GM12878 (cell line): Measurements from ENCODE around the gene S1PR1. TPM values are rescaled to one million over a fixed set of nuclear protein-coding genes. Genes with fewer than 3 reads are reported as not detected.

Source experiments
- ATAC-seq: fragments of 200-7000 bp; cut with Tn5 transposase; 3 replicates; pipeline ENCODE4 v1.9.1; 2020; ENCODE audit warnings: mild to moderate bottlenecking, moderate library complexity
- BruUV-seq: library from RNA; stranded (reverse); fragments of 400-500 nt; replicated peaks from 2 replicates; lab custom pipeline; 2021; lab: Mats Ljungman, UMichigan
- CTCF ChIA-PET: fragments of 300-600 bp; sonication (Branson Sonifier 250); formaldehyde crosslinking; extraction: SDS; loops from one replicate; lab custom pipeline; 2021; ENCODE audit warnings: inconsistent platforms; lab: Yijun Ruan, JAX
- POLR2A ChIA-PET: fragments of 350-600 bp; formaldehyde crosslinking; extraction: SDS; loops from one replicate; lab custom pipeline; 2021; ENCODE audit warnings: inconsistent platforms; lab: Charles Lee
- RAD21 ChIA-PET: fragments of 300-600 bp; sonication (Branson Sonifier 250); formaldehyde crosslinking; loops from one replicate; lab custom pipeline; 2023; ENCODE audit warnings: antibody characterized with exemption; ENCODE audit not compliant: unreplicated experiment; lab: Charles Lee
- SMC1A ChIA-PET: fragments of 300-600 bp; sonication (Branson Sonifier 250); formaldehyde crosslinking; loops from one replicate; lab custom pipeline; 2023; ENCODE audit not compliant: unreplicated experiment, uncharacterized antibody; lab: Charles Lee
- DNase-seq: peaks from one replicate; pipeline ENCODE4 v3.0.0-alpha.2; 2011; ENCODE audit warnings: low read depth, low spot score
- FAIRE-seq: peaks from 3 replicates; lab custom pipeline; 2011; peaks lifted over from hg19 to GRCh38; lab: Jason Lieb, UNC
- H2AFZ ChIP-seq: 2 replicates; pipeline ENCODE4 v1.6.0; 2011; ENCODE audit warnings: low read depth, low read length, control low read depth; ENCODE audit not compliant: control insufficient read depth
- H3K27ac ChIP-seq: 2 replicates; pipeline ENCODE4 v1.5.1; 2011; ENCODE audit warnings: control low read depth; ENCODE audit not compliant: control insufficient read depth, insufficient read depth
- H3K27me3 ChIP-seq, 2 experiments: replicated peaks in 1 of 2; 2 replicates each; pipeline versions ENCODE4 v1.6.0 to v1.6.1; 2011; ENCODE audit warnings: low read length in 1 of 2; ENCODE audit not compliant: control insufficient read depth in 2 of 2, insufficient read depth in 2 of 2
- H3K36me3 ChIP-seq, 2 experiments: 2 replicates each; pipeline ENCODE4 v1.5.1; 2011; ENCODE audit warnings: low read length in 1 of 2; ENCODE audit not compliant: control insufficient read depth in 2 of 2, insufficient read depth in 2 of 2
- H3K4me1 ChIP-seq: 2 replicates; pipeline ENCODE4 v1.6.1; 2011; ENCODE audit warnings: mild to moderate bottlenecking, low read length, moderate library complexity, mixed read lengths; ENCODE audit not compliant: control insufficient read depth, insufficient read depth
- H3K4me2 ChIP-seq: 2 replicates; pipeline ENCODE4 v1.6.0; 2011; ENCODE audit warnings: control low read depth; ENCODE audit not compliant: control insufficient read depth, insufficient read depth
- H3K4me3 ChIP-seq: fragments of 200-600 bp; sonication (generic); 2 replicates; pipeline ENCODE4 v1.5.1; 2016
- H3K79me2 ChIP-seq: 2 replicates; pipeline ENCODE4 v1.6.0; 2011; ENCODE audit warnings: low read length; ENCODE audit not compliant: control insufficient read depth, insufficient read depth
- H3K9ac ChIP-seq: 2 replicates; pipeline ENCODE4 v1.8.0; 2011; ENCODE audit warnings: low read length, control low read depth, mixed read lengths; ENCODE audit not compliant: control insufficient read depth, insufficient read depth
- H3K9me3 ChIP-seq: replicated peaks from 3 replicates; pipeline ENCODE4 v1.5.1; 2011; ENCODE audit warnings: mild to moderate bottlenecking, low read length; ENCODE audit not compliant: control insufficient read depth, insufficient read depth
- H4K20me1 ChIP-seq: 2 replicates; pipeline ENCODE4 v1.6.0; 2011; ENCODE audit not compliant: control insufficient read depth, insufficient read depth
- BCL3 ChIP-seq: IDR thresholded peaks from 2 replicates; pipeline ENCODE4 v1.6.1; 2011; ENCODE audit warnings: borderline replicate concordance, low read depth, mild to moderate bottlenecking, moderate library complexity, low read length; ENCODE audit not compliant: insufficient read depth, poor library complexity, severe bottlenecking
- IKZF2 ChIP-seq, 2 experiments: fragments of 450-650 bp; IDR thresholded peaks; 2 replicates each; pipeline ENCODE4 v1.6.1; 2017; ENCODE audit warnings: mild to moderate bottlenecking in 2 of 2, moderate library complexity in 2 of 2
- MXI1 ChIP-seq: fragments of 150-350 bp; IDR thresholded peaks from 2 replicates; pipeline ENCODE4 v1.6.1; 2011; ENCODE audit warnings: low read depth, mild to moderate bottlenecking, inconsistent platforms, low read length, improper control_type of control experiment
- POLR2A ChIP-seq: IDR thresholded peaks from 2 replicates; pipeline ENCODE4 v1.6.1; 2011; ENCODE audit warnings: low read depth, mild to moderate bottlenecking, low read length
- TARDBP ChIP-seq: IDR thresholded peaks from 2 replicates; pipeline ENCODE4 v1.6.1; 2016; ENCODE audit warnings: borderline replicate concordance
- WRNIP1 ChIP-seq: IDR thresholded peaks from 2 replicates; pipeline ENCODE4 v1.6.1; 2011; ENCODE audit warnings: low read depth, low read length, improper control_type of control experiment, borderline replicate concordance
- WGBS: methylation state at CpG from one replicate; pipeline ENCODE4 v1.1.6; 2016; ENCODE audit warnings: low lambda C conversion rate; ENCODE audit not compliant: insufficient replicate concordance, insufficient coverage; ENCODE audit errors: missing lambda C conversion rate; 5-methylcytosine and 5-hydroxymethylcytosine counted together
- in situ Hi-C: fragments of 300-500 bp; cut with MboI; formaldehyde crosslinking; loops from 9 replicates; pipeline ENCODE4 v1.14.3; 2018; ENCODE audit warnings: mixed read lengths
- intact Hi-C: fragments of 100-400 bp; cut with micrococcal nuclease; formaldehyde crosslinking; loops from one replicate; pipeline ENCODE4 v1.14.2; 2022; ENCODE audit not compliant: unreplicated experiment
- polyA plus RNA-seq, 11 experiments: library from polyadenylated mRNA; depleted of rRNA in 4 of 11; unstranded in 6 of 11; stranded (reverse) in 5 of 11; fragments of >200 nt; fragmentation: Nextera tagmentation in 4 of 11; fragmentation: Illumina TruSeq in 1 of 11; extraction: Ambion mirVana in 4 of 11; extraction: Trizol in 1 of 11; gene quantifications; 1 replicate in 1 of 11; 2 replicates in 10 of 11; pipeline versions ENCODE4 v1.2.1 to v1.2.3, GENCODE V29; 2011 to 2016; ENCODE audit warnings: inconsistent platforms in 2 of 11, missing spikeins in 2 of 11, low read depth in 1 of 11
- total RNA-seq, 4 experiments: library from RNA; depleted of rRNA in 3 of 4; stranded (reverse); fragments of >200 nt in 3 of 4; fragmentation: Illumina TruSeq in 1 of 4; extraction: Trizol in 1 of 4; gene quantifications; 2 replicates each; pipeline versions ENCODE4 v1.2.1 to v1.2.3, GENCODE V29; 2013 to 2021

S1PR1 gene
- total and polyA plus RNA-seq, 10 of the 15 experiments (the other 5 are each of a cell fraction or from before 2014, with no cell fraction given), result 3.8 to 59.4 (median 30.7) TPM

DNA sequence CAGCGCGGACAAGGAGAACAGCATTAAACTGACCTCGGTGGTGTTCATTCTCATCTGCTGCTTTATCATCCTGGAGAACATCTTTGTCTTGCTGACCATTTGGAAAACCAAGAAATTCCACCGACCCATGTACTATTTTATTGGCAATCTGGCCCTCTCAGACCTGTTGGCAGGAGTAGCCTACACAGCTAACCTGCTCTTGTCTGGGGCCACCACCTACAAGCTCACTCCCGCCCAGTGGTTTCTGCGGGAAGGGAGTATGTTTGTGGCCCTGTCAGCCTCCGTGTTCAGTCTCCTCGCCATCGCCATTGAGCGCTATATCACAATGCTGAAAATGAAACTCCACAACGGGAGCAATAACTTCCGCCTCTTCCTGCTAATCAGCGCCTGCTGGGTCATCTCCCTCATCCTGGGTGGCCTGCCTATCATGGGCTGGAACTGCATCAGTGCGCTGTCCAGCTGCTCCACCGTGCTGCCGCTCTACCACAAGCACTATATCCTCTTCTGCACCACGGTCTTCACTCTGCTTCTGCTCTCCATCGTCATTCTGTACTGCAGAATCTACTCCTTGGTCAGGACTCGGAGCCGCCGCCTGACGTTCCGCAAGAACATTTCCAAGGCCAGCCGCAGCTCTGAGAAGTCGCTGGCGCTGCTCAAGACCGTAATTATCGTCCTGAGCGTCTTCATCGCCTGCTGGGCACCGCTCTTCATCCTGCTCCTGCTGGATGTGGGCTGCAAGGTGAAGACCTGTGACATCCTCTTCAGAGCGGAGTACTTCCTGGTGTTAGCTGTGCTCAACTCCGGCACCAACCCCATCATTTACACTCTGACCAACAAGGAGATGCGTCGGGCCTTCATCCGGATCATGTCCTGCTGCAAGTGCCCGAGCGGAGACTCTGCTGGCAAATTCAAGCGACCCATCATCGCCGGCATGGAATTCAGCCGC lies 2.5 kb downstream of the S1PR1 start:
- ATAC-seq (no peak), FAIRE-seq (no peak), DNase-seq (no peak)
- H3K4me1 ChIP-seq, result peaks cover 32% of the 10 kb centered on the region
- no peaks in the 10 kb centered on the region for H3K27me3 ChIP-seq
- H3K79me2 ChIP-seq, result peaks cover 60% of the 10 kb centered on the region
- H2AFZ ChIP-seq, result no peak overlapping the region
- SMC1A ChIA-PET, result interaction anchor here (0.7 to 4.7 kb wide), 32 partner anchors 8 to 318 kb away, joined by 3 to 49 read pairs (median 5); no protein-coding TSS in a partner anchor
- peaks cover 6 to 22% of the 10 kb centered on the region in 2 experiments for H3K36me3 ChIP-seq
- CTCF ChIA-PET, result interaction anchor here (0.6 to 5.7 kb wide), 77 partner anchors 8 to 338 kb away, joined by 3 to 86 read pairs (median 4); partner anchors contain the start of gene DPH5
- no peak overlapping the region for H3K9ac ChIP-seq
- peak overlapping the region; percentile 80 for H3K4me2 ChIP-seq
- no TSS peak for BruUV-seq
- POLR2A ChIA-PET, result interaction anchor here (0.7 to 1.4 kb wide), 5 partner anchors 8 to 719 kb away, joined by 3 to 4 read pairs (median 3); no protein-coding TSS in a partner anchor
- WGBS, result 86% methylated on average over 42 of the region's 42 CpGs
- H4K20me1 ChIP-seq, result peaks cover 5% of the 10 kb centered on the region; the same call in 1 of the 2 replicates
- in situ Hi-C loops, result no loop called here
- RAD21 ChIA-PET, result interaction anchor here (0.8 to 5.1 kb wide), 28 partner anchors 8 to 322 kb away, joined by 3 to 46 read pairs (median 5); no protein-coding TSS in a partner anchor
- H3K9me3 ChIP-seq, result no peaks in the 10 kb centered on the region
- intact Hi-C loops, result loop anchor here (2.0 to 5.0 kb wide), 6 partner anchors 49 to 302 kb away; partner anchors contain the start of gene DPH5
- no peak overlapping the region for H3K27ac ChIP-seq
- peak; percentile 16; the same call in 1 of the 2 replicates for TF ChIP-seq POLR2A
- TF ChIP-seq IKZF2 (IDR thresholded peaks at IDR 0.05), result 0 out of 4 replicates have a peak, but pooled peaks of 1 of the 2 experiments have one; percentile 1
- no peak for TF ChIP-seq WRNIP1
- peak overlapping the region; percentile 81 for H3K4me3 ChIP-seq

DNA sequence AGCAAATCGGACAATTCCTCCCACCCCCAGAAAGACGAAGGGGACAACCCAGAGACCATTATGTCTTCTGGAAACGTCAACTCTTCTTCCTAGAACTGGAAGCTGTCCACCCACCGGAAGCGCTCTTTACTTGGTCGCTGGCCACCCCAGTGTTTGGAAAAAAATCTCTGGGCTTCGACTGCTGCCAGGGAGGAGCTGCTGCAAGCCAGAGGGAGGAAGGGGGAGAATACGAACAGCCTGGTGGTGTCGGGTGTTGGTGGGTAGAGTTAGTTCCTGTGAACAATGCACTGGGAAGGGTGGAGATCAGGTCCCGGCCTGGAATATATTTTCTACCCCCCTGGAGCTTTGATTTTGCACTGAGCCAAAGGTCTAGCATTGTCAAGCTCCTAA lies 3.2 kb downstream of the S1PR1 start:
- TF ChIP-seq MXI1, result no peak
- no peak for TF ChIP-seq BCL3
- no peak for TF ChIP-seq TARDBP
- H3K27ac ChIP-seq, result no peak overlapping the region
- WGBS, result 91% methylated on average over 10 of the region's 10 CpGs
- ChIA-PET SMC1A (interaction anchor here (1.0 to 4.7 kb wide), 7 partner anchors 11 to 319 kb away, joined by 4 to 49 read pairs (median 13); no protein-coding TSS in a partner anchor), CTCF (interaction anchor here (0.8 to 5.7 kb wide), 18 partner anchors 8 to 321 kb away, joined by 3 to 86 read pairs (median 10); no protein-coding TSS in a partner anchor), POLR2A (no interaction called here), RAD21 (interaction anchor here (0.7 to 5.1 kb wide), 8 partner anchors 20 to 199 kb away, joined by 3 to 46 read pairs (median 4); no protein-coding TSS in a partner anchor)
- BruUV-seq, result no TSS peak
- peak overlapping the region; percentile 81 for H3K4me3 ChIP-seq
- no peak for FAIRE-seq
- H3K4me1 ChIP-seq, result peaks cover 29% of the 10 kb centered on the region
- H3K36me3 ChIP-seq, result peaks cover 6 to 22% of the 10 kb centered on the region in 2 experiments
- no peaks in the 10 kb centered on the region for H3K9me3 ChIP-seq
- ATAC-seq, result no peak
- H3K4me2 ChIP-seq, result peak overlapping the region; percentile 80
- in situ Hi-C loops, result no loop called here
- H2AFZ ChIP-seq, result no peak overlapping the region
- H3K27me3 ChIP-seq, result no peaks in the 10 kb centered on the region
- intact Hi-C loops, result loop anchor here (2.0 kb wide), 1 partner anchor 49 kb away; no protein-coding TSS in a partner anchor
- H3K79me2 ChIP-seq, result peaks cover 60% of the 10 kb centered on the region
- DNase-seq, result no peak
- peaks cover 5% of the 10 kb centered on the region; the same call in 1 of the 2 replicates for H4K20me1 ChIP-seq
- no peak overlapping the region for H3K9ac ChIP-seq
